Activated T-cell treated with anti-CD3 and anti-CD28 coated beads, Interleukin-2, amount 50 U/mL, for 72 hours (primary cell): ENCODE data around the gene SYNGAP1. TPM values are rescaled to one million over a fixed set of nuclear protein-coding genes. Genes with fewer than 3 reads are reported as not detected.
A peak's percentile ranks its signal among the peaks of the same experiment; 100 is the strongest.

Source experiments
- ATAC-seq, 2 donors: fragments of 150-1000 bp; cut with Tn5 transposase; replicated peaks in 1 of 2; 2 replicates each; pipeline ENCODE4 v1.10.0; 2021; ENCODE audit warnings: moderate library complexity in 2 of 2, mild to moderate bottlenecking in 1 of 2
- DNase-seq, 2 donors: peaks; one replicate each; pipeline ENCODE4 v3.0.0; 2021 to 2022; ENCODE audit warnings: mixed read lengths in 1 of 2
- H3K27ac Mint-ChIP-seq: one replicate; pipeline ENCODE4 v1.8.0; 2022; ENCODE audit warnings: mild to moderate bottlenecking, moderate library complexity, mixed read lengths
- H3K27me3 Mint-ChIP-seq: one replicate; pipeline ENCODE4 v1.8.0; 2022; ENCODE audit warnings: low read depth, mixed read lengths
- H3K36me3 Mint-ChIP-seq, 2 donors: one replicate each; pipeline ENCODE4 v1.8.0; 2022; ENCODE audit warnings: mixed read lengths in 2 of 2, mild to moderate bottlenecking in 1 of 2; ENCODE audit not compliant: insufficient read depth in 2 of 2
- H3K4me1 Mint-ChIP-seq: one replicate; pipeline ENCODE4 v1.8.0; 2022; ENCODE audit warnings: low read depth, mixed read lengths
- H3K4me3 Mint-ChIP-seq, 2 donors: one replicate each; pipeline ENCODE4 v1.8.0; 2022; ENCODE audit warnings: mild to moderate bottlenecking in 2 of 2, mixed read lengths in 2 of 2, moderate library complexity in 2 of 2
- H3K9me3 Mint-ChIP-seq, 2 donors: one replicate each; pipeline ENCODE4 v1.8.0; 2022; ENCODE audit warnings: mixed read lengths in 2 of 2
- total RNA-seq, 2 donors: library from RNA; stranded (reverse); gene quantifications; one replicate each; pipeline ENCODE4 v1.2.3, GENCODE V29; 2022

Gene SYNGAP1
- total RNA-seq, 2 donors from 2014 or later = 86.9 to 91.5 TPM

GRCh38 chr6:33429750-33430052, 9.8 kb downstream of the SYNGAP1 start:
- Mint-ChIP-seq H3K27ac (peak overlapping the region; percentile 59), H3K9me3 (no peaks in the 10 kb centered on the region), H3K36me3 (peaks cover 5 to 6% of the 10 kb centered on the region in 2 donors), H3K4me3 (peak overlapping the region; percentile 88 to 89), H3K4me1 (peaks cover 79% of the 10 kb centered on the region), H3K27me3 (no peaks in the 10 kb centered on the region)
- ATAC-seq (no peak), DNase-seq (no peak)

DNA sequence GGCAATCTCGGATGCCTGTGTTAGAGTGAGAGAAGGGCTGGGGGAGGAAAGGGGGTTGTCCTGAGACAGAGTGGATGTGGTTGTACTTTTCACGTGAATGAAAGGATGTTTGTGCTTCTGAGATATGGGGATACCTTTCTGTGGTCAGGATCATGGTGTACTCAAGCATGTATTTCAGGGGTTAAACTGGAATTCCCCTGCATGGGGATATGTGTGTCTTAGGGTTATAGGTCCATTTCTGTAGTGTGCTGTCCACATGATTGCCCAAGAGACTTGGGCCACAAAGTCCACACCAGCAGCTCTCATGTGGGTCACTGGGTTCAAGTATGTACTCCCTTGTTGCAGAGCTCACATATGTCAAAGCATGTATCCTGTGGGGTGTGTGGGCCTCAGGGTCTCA, 10.5 kb downstream of the SYNGAP1 start:
- Mint-ChIP-seq H3K4me1 (peaks cover 73% of the 10 kb centered on the region), H3K36me3 (peaks cover 5 to 6% of the 10 kb centered on the region in 2 donors), H3K4me3 (peak overlapping the region; percentile 88 to 89), H3K9me3 (no peaks in the 10 kb centered on the region), H3K27ac (peak overlapping the region; percentile 59), H3K27me3 (no peaks in the 10 kb centered on the region)
- DNase-seq (no peak), ATAC-seq (peak in 1 of 2 donors; percentile 2)

- Mint-ChIP-seq H3K36me3 (peaks cover 5 to 7% of the 10 kb centered on the region in 2 donors), H3K4me3 (peak overlapping the region; percentile 88 to 89), H3K9me3 (no peaks in the 10 kb centered on the region), H3K4me1 (peaks cover 68% of the 10 kb centered on the region), H3K27ac (no peak overlapping the region), H3K27me3 (no peaks in the 10 kb centered on the region)
- peak; percentile 72 for ATAC-seq
- DNase-seq = peak; percentile 80 to 83
Observed at GRCh38 chr6:33430991-33431879, 11.4 kb downstream of the SYNGAP1 start.

DNA sequence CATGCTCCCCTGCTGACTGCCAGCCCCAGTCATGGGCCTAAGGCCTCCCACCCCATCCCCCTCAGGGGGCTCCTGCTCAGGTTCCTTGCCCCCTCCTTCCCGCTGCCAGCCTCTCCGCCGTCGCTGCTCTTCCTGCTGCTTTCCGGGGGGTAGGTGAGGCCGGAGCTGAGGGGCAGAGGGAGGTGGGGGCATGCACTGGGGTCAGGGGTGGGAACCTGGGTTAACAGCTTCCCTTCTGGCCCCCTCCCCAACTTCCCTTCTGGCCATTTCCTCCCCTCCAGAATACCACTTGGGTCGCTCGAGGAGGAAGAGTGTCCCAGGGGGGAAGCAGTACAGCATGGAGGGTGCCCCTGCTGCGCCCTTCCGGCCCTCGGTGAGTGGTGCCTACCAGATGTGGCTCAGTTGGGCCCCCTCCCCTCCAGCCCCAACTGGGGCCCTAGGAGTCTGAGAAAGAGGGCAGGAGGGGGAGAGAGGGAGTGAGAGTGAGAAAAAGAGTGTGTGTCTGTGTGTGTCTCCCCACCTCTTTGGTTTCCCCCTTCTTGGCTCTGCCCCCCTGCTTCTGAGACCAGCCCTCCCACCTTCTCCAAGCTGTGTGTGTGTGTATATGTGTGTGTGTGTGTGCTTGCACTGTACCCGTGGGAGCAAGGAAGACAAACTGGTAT, 12.1 kb downstream of the SYNGAP1 start:
- peak overlapping the region; percentile 53 to 88 for H3K4me3 Mint-ChIP-seq
- peaks cover 62% of the 10 kb centered on the region for H3K4me1 Mint-ChIP-seq
- H3K36me3 Mint-ChIP-seq = peaks cover 6% of the 10 kb centered on the region in 2 donors
- DNase-seq (no peak), ATAC-seq (no peak)
- H3K9me3 Mint-ChIP-seq = no peaks in the 10 kb centered on the region
- no peaks in the 10 kb centered on the region for H3K27me3 Mint-ChIP-seq
- no peak overlapping the region for H3K27ac Mint-ChIP-seq

DNA sequence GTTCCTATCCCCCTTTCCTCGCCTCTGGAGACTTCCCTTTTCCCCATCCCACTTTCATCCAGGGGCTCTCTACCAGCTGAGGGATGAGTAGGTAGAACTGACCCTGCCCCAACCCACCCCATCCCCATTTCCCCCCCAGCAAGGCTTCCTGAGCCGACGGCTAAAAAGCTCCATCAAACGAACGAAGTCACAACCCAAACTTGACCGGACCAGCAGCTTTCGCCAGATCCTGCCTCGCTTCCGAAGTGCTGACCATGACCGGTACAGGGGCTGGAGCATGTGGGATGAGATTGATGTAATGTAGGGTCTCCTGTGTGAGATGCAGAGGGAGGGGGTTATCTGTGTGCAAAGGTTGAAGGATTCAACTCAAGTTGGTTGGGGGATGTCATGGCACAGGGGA, 12.7 kb downstream of the SYNGAP1 start:
- peak overlapping the region; percentile 29 to 88 for H3K4me3 Mint-ChIP-seq
- H3K4me1 Mint-ChIP-seq = peaks cover 57% of the 10 kb centered on the region
- no peaks in the 10 kb centered on the region for H3K9me3 Mint-ChIP-seq
- ATAC-seq (no peak), DNase-seq (no peak)
- H3K36me3 Mint-ChIP-seq = peaks cover 6% of the 10 kb centered on the region in 2 donors
- H3K27me3 Mint-ChIP-seq = no peaks in the 10 kb centered on the region
- H3K27ac Mint-ChIP-seq = no peak overlapping the region

DNA sequence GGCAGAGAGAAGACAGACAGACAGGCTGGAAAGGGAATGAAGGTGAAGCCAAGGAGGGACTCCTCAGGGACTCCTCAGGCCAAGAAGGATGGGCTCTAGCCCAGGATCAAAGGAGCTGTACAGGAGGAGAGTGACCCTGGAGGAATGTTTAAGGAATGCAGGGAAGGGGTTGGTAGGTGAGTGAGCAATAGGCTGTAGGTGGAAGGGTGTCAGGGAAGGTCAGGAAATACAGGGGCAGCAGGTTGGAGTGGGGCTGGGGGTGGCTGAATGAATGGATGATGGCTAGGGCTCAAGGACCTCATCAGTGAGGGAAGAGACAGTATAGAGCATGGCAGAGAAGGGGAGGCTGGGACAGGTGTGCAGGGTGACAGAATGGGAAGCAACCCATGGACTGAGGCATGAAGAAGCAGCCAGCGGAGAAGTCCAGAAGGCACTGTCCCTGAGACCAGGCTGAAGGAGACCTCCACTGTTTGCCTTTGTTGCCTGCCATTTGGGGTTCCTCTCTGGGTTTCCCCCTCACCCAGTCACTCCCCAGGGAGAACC, 13.2 kb downstream of the SYNGAP1 start:
- H3K27ac Mint-ChIP-seq = no peak overlapping the region
- no peaks in the 10 kb centered on the region for H3K9me3 Mint-ChIP-seq
- no peak for ATAC-seq
- peaks cover 56% of the 10 kb centered on the region for H3K4me1 Mint-ChIP-seq
- no peak for DNase-seq
- peaks cover 6% of the 10 kb centered on the region in 2 donors for H3K36me3 Mint-ChIP-seq
- peak overlapping the region in 1 of 2 donors; percentile 47 for H3K4me3 Mint-ChIP-seq
- no peaks in the 10 kb centered on the region for H3K27me3 Mint-ChIP-seq

DNA sequence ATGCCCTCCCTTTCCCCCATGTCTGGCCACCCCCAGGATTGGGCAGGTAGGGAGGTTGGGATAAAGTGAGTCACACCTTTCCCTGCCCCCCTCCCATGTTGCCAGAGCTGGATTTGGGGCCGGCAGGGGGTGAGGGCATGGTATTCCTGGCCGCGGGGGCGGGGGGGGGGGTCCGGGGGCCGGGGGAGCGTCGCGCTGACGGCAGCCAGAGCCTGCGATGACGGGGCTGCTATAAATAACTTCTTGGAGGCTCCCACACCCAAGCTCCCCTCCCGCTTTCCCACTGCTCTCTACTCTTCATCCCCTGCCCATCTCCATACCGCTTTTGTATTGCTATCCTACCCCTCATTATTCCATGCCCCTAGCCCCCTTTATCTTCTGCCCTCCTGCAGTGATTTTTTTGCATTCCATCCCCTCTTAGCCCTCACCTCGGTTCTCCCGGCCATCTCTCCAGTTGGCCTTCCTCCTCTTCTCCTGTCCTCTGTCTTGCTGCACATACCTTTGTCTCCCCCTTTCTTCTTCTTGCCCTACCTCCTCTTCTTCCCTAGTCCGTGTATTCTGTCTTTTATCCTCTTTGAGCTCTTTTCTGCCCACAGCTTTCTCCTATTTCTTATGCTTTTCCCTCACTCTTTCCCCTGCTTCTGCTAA, 13.8 kb downstream of the SYNGAP1 start:
- no peak for ATAC-seq
- peaks cover 6% of the 10 kb centered on the region in 2 donors for H3K36me3 Mint-ChIP-seq

DNA sequence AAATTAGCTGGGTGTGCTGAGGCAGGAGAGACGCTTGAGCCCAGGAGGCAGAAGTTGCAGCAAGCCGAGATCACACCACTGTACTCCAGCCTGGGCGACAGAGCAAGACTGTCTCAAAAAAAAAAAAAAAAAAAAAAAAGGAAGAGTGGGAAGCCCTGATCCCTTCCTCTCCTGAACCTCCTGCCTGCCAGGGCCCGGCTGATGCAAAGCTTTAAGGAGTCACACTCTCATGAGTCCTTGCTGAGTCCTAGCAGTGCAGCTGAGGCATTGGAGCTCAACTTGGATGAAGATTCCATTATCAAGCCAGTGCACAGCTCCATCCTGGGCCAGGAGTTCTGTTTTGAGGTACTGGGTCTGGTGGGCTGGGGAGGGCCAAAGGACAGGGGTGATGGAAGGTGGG, 15.1 kb downstream of the SYNGAP1 start:
- peaks cover 8 to 11% of the 10 kb centered on the region in 2 donors for H3K36me3 Mint-ChIP-seq

More for the DNA sequence above, 13.8 kb downstream of the SYNGAP1 start:
- no peaks in the 10 kb centered on the region for H3K9me3 Mint-ChIP-seq
- no peak overlapping the region for H3K27ac Mint-ChIP-seq
- peaks cover 52% of the 10 kb centered on the region for H3K4me1 Mint-ChIP-seq
- no peak for DNase-seq
- H3K4me3 Mint-ChIP-seq = no peak overlapping the region
- H3K27me3 Mint-ChIP-seq = no peaks in the 10 kb centered on the region

DNA sequence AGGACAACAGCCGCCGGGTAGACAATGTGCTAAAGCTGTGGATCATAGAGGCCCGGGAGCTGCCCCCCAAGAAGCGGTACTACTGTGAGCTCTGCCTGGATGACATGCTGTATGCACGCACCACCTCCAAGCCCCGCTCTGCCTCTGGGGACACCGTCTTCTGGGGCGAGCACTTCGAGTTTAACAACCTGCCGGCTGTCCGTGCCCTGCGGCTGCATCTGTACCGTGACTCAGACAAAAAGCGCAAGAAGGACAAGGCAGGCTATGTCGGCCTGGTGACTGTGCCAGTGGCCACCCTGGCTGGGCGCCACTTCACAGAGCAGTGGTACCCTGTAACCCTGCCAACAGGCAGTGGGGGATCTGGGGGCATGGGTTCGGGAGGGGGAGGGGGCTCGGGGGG, 17.8 kb downstream of the SYNGAP1 start:
- Mint-ChIP-seq H3K4me1 (peaks cover 12% of the 10 kb centered on the region), H3K36me3 (peaks cover 12 to 16% of the 10 kb centered on the region in 2 donors), H3K4me3 (no peak overlapping the region), H3K9me3 (no peaks in the 10 kb centered on the region), H3K27me3 (no peaks in the 10 kb centered on the region), H3K27ac (no peak overlapping the region)
- no peak for ATAC-seq
- no peak for DNase-seq

More for the DNA sequence above, 15.1 kb downstream of the SYNGAP1 start:
- Mint-ChIP-seq H3K4me3 (no peak overlapping the region), H3K4me1 (peaks cover 39% of the 10 kb centered on the region), H3K9me3 (no peaks in the 10 kb centered on the region), H3K27me3 (no peaks in the 10 kb centered on the region), H3K27ac (no peak overlapping the region)
- ATAC-seq = no peak
- DNase-seq = no peak

DNA sequence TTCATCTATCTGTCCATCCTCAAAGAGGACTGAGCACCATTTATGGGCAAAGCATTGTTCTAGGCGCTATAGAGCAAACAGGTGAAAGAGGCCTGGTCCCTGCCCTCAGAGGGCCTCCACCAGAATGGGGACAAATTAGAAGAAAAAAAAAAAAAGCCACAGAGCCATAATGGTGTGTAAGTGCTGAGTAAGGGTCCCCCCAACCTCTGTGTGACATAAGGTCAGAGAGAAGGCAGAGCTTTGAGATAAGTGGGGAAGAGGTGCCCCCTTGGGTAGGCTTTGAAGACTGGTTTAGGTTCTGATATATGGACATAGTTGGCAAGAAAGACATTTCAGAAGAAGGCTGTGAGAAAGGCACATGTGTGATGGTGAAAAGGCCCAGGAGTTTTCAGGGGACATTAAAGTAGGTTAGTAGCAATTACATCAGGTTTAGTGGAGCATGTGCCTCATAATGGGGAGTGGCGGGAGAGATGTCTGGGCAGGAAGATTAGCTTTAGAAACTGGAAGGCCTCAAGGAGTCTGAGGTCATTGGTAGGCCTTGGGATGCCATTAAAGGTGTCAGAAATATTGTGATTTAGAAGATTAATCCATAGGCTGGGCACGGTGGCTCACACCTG, 19.2 kb downstream of the SYNGAP1 start:
- Mint-ChIP-seq H3K4me3 (no peak overlapping the region), H3K9me3 (no peaks in the 10 kb centered on the region), H3K36me3 (peaks cover 11 to 13% of the 10 kb centered on the region in 2 donors), H3K27ac (peak overlapping the region; percentile 69), H3K27me3 (no peaks in the 10 kb centered on the region), H3K4me1 (peaks cover 2% of the 10 kb centered on the region)
- DNase-seq = no peak
- no peak for ATAC-seq

GRCh38 chr6:33439956-33440648, 20.2 kb downstream of the SYNGAP1 start:
- DNase-seq (no peak), ATAC-seq (no peak)
- Mint-ChIP-seq H3K27me3 (no peaks in the 10 kb centered on the region), H3K4me1 (no peaks in the 10 kb centered on the region), H3K36me3 (peaks cover 11 to 13% of the 10 kb centered on the region in 2 donors), H3K27ac (peak overlapping the region; percentile 59), H3K4me3 (no peak overlapping the region), H3K9me3 (no peaks in the 10 kb centered on the region)

GRCh38 chr6:33440649-33441309, 20.9 kb downstream of the SYNGAP1 start:
- Mint-ChIP-seq H3K4me1 (no peaks in the 10 kb centered on the region), H3K9me3 (no peaks in the 10 kb centered on the region), H3K36me3 (peaks cover 10 to 11% of the 10 kb centered on the region in 2 donors), H3K4me3 (no peak overlapping the region), H3K27me3 (no peaks in the 10 kb centered on the region), H3K27ac (no peak overlapping the region)
- no peak for ATAC-seq
- no peak for DNase-seq
